NCI-H2227 (cell line): ENCODE data around the gene RCE1.
"Not testable (repeated sequence)": the region's sequence is repeated elsewhere in the genome, so short reads cannot be mapped to it uniquely, and the experiment has no call there.

Source experiments
- DNase-seq: peaks from one replicate; lab custom pipeline; 2025; ENCODE audit not compliant: unreplicated experiment; lab: John Stamatoyannopoulos, UW

RCE1 gene

GRCh38 chr11:66842896-66843775 is at the start of gene RCE1:
Gene RCE1 (plus strand): TSS chr11:66843441. CDS start chr11:66843456, 15 bp downstream.
- peak; percentile 95 for DNase-seq

- not testable (repeated sequence) for DNase-seq
Observed at GRCh38 chr11:66799815-66800214, 43.4 kb upstream of the RCE1 start.

- no peak for DNase-seq
Observed at GRCh38 chr11:66800720-66801428, 42.4 kb upstream of the RCE1 start.

- DNase-seq: no peak
Observed at GRCh38 chr11:66809592-66809991, 33.6 kb upstream of the RCE1 start.

GRCh38 chr11:66810576-66811185 is 32.6 kb upstream of the RCE1 start:
- DNase-seq: no peak

- DNase-seq: no peak
Observed at GRCh38 chr11:66814678-66815077, 28.6 kb upstream of the RCE1 start.

GRCh38 chr11:66815646-66816045 is 27.6 kb upstream of the RCE1 start:
- DNase-seq: no peak

GRCh38 chr11:66818231-66818955 is 24.8 kb upstream of the RCE1 start:
- no peak for DNase-seq

GRCh38 chr11:66820381-66820780 is 22.9 kb upstream of the RCE1 start:
- DNase-seq: no peak

GRCh38 chr11:66820901-66821300 is 22.3 kb upstream of the RCE1 start:
- DNase-seq: no peak

- DNase-seq: no peak
Observed at GRCh38 chr11:66823700-66824099, 19.5 kb upstream of the RCE1 start.

GRCh38 chr11:66824573-66824972 is 18.7 kb upstream of the RCE1 start:
- not testable (repeated sequence) for DNase-seq

GRCh38 chr11:66834539-66834845 is 8.7 kb upstream of the RCE1 start:
- no peak for DNase-seq

- DNase-seq: no peak
Observed at GRCh38 chr11:66834943-66835342, 8.3 kb upstream of the RCE1 start.

- no peak for DNase-seq
Observed at GRCh38 chr11:66835768-66836405, 7.4 kb upstream of the RCE1 start.

- no peak for DNase-seq
Observed at GRCh38 chr11:66840317-66841091, 2.7 kb upstream of the RCE1 start.

- DNase-seq: no peak
Observed at GRCh38 chr11:66841861-66842260, 1.4 kb upstream of the RCE1 start.

- no peak for DNase-seq
Observed at GRCh38 chr11:66842501-66842895, 743 bp upstream of the RCE1 start.

- DNase-seq: no peak
Observed at GRCh38 chr11:66843776-66844495, 695 bp downstream of the RCE1 start.
